ENCODE data around the gene PDLIM7.

The PDLIM7 gene

GRCh38 chr5:177509991-177510566 is 12.7 kb upstream of the PDLIM7 start:
- H3K27ac ChIP-seq (ENCODE audit: low read length): peak overlapping the region; percentile 48; the same call in 1 of the 2 replicates
- H3K9ac ChIP-seq (ENCODE audit: low read length): peak overlapping the region; percentile 45
- no peaks in the 10 kb centered on the region for H3K27me3 ChIP-seq (ENCODE audit: low read depth, low read length)
- peak overlapping the region; percentile 56 for H3K4me2 ChIP-seq (ENCODE audit: low read length)
- H3K4me3 ChIP-seq (ENCODE audit: low read length): peak overlapping the region; percentile 44
- no peak overlapping the region for H2AFZ ChIP-seq (ENCODE audit: low read depth, low read length)
- H3K4me1 ChIP-seq (ENCODE audit: low read length): peaks cover 31% of the 10 kb centered on the region
- no peaks in the 10 kb centered on the region for H4K20me1 ChIP-seq (ENCODE audit: insufficient read depth, low read length)
- no peaks in the 10 kb centered on the region; the same call in 1 of the 2 replicates for H3K9me3 ChIP-seq (ENCODE audit: insufficient read depth, low read length)
- peaks cover 28% of the 10 kb centered on the region for H3K36me3 ChIP-seq (replicated peaks; ENCODE audit: low read depth, low read length)
- H3K79me2 ChIP-seq (ENCODE audit: low read length): peaks cover under 1% of the 10 kb centered on the region; the same call in 1 of the 2 replicates
- TF ChIP-seq EZH2phosphoT487 (IDR thresholded peaks at IDR 0.05; ENCODE audit: low read depth): no peak
- TF ChIP-seq CTCF (IDR thresholded peaks at IDR 0.05; ENCODE audit: low read depth, low read length): no peak

GRCh38 chr5:177509381-177509951 is 12.1 kb upstream of the PDLIM7 start, which contains the start of gene DOK3:
Gene DOK3, minus strand, starts transcription at chr5:177509826. Its CDS starts 286 bp downstream, at chr5:177509540.
- peaks cover 31% of the 10 kb centered on the region for H3K4me1 ChIP-seq (ENCODE audit: low read length)
- H3K4me2 ChIP-seq (ENCODE audit: low read length): peak within 1 kb of the TSS; percentile 56
- no peaks in the 10 kb centered on the region for H3K27me3 ChIP-seq (ENCODE audit: low read depth, low read length)
- no peaks in the 10 kb centered on the region for H4K20me1 ChIP-seq (ENCODE audit: insufficient read depth, low read length)
- H2AFZ ChIP-seq (ENCODE audit: low read depth, low read length): peak within 1 kb of the TSS; percentile 12; the same call in 1 of the 2 replicates
- peak within 1 kb of the TSS; percentile 44 for H3K4me3 ChIP-seq (ENCODE audit: low read length)
- no peaks in the 10 kb centered on the region; the same call in 1 of the 2 replicates for H3K9me3 ChIP-seq (ENCODE audit: insufficient read depth, low read length)
- no peak for TF ChIP-seq CTCF (IDR thresholded peaks at IDR 0.05; ENCODE audit: low read depth, low read length)
- TF ChIP-seq EZH2phosphoT487 (IDR thresholded peaks at IDR 0.05; ENCODE audit: low read depth): no peak
- H3K36me3 ChIP-seq (replicated peaks; ENCODE audit: low read depth, low read length): peaks cover 23% of the 10 kb centered on the region
- no peaks in the 10 kb centered on the region for H3K79me2 ChIP-seq (ENCODE audit: low read length)
- H3K9ac ChIP-seq (ENCODE audit: low read length): peak within 1 kb of the TSS; percentile 45
- peak within 1 kb of the TSS; percentile 48; the same call in 1 of the 2 replicates for H3K27ac ChIP-seq (ENCODE audit: low read length)

GRCh38 chr5:177508837-177509236 is 11.4 kb upstream of the PDLIM7 start:
- Histone ChIP-seq H3K36me3 (replicated peaks; ENCODE audit: low read depth, low read length) (peaks cover 17% of the 10 kb centered on the region), H3K9me3 (ENCODE audit: insufficient read depth, low read length) (no peaks in the 10 kb centered on the region; the same call in 1 of the 2 replicates), H3K79me2 (ENCODE audit: low read length) (no peaks in the 10 kb centered on the region), H3K4me2 (ENCODE audit: low read length) (peak overlapping the region; percentile 56), H3K4me1 (ENCODE audit: low read length) (peaks cover 31% of the 10 kb centered on the region), H2AFZ (ENCODE audit: low read depth, low read length) (no peak overlapping the region), H3K27me3 (ENCODE audit: low read depth, low read length) (no peaks in the 10 kb centered on the region), H3K9ac (ENCODE audit: low read length) (peak overlapping the region; percentile 45; the same call in 1 of the 2 replicates), H4K20me1 (ENCODE audit: insufficient read depth, low read length) (no peaks in the 10 kb centered on the region), H3K27ac (ENCODE audit: low read length) (no peak overlapping the region), H3K4me3 (ENCODE audit: low read length) (peak overlapping the region; percentile 44)
- no peak for TF ChIP-seq EZH2phosphoT487 (IDR thresholded peaks at IDR 0.05; ENCODE audit: low read depth)
- TF ChIP-seq CTCF (IDR thresholded peaks at IDR 0.05; ENCODE audit: low read depth, low read length): no peak

- no peaks in the 10 kb centered on the region for H3K27me3 ChIP-seq (ENCODE audit: low read depth, low read length)
- H3K9me3 ChIP-seq (ENCODE audit: insufficient read depth, low read length): no peaks in the 10 kb centered on the region; the same call in 1 of the 2 replicates
- peaks cover 31% of the 10 kb centered on the region for H3K4me1 ChIP-seq (ENCODE audit: low read length)
- H3K79me2 ChIP-seq (ENCODE audit: low read length): no peaks in the 10 kb centered on the region
- no peak for TF ChIP-seq CTCF (IDR thresholded peaks at IDR 0.05; ENCODE audit: low read depth, low read length)
- TF ChIP-seq EZH2phosphoT487 (IDR thresholded peaks at IDR 0.05; ENCODE audit: low read depth): no peak
- H3K4me3 ChIP-seq (ENCODE audit: low read length): no peak overlapping the region
- peaks cover 20% of the 10 kb centered on the region for H3K36me3 ChIP-seq (replicated peaks; ENCODE audit: low read depth, low read length)
- H3K9ac ChIP-seq (ENCODE audit: low read length): no peak overlapping the region
- H4K20me1 ChIP-seq (ENCODE audit: insufficient read depth, low read length): peaks cover 6% of the 10 kb centered on the region; the same call in 1 of the 2 replicates
- no peak overlapping the region for H3K27ac ChIP-seq (ENCODE audit: low read length)
- no peak overlapping the region for H3K4me2 ChIP-seq (ENCODE audit: low read length)
- no peak overlapping the region for H2AFZ ChIP-seq (ENCODE audit: low read depth, low read length)
Measured at GRCh38 chr5:177508221-177508611, 10.8 kb upstream of the PDLIM7 start.

Measured in OCI-LY3 (cell line).